HepG2 (cell line): ENCODE data around the gene ACE. TPM values are rescaled to one million over a fixed set of nuclear protein-coding genes. Genes with fewer than 3 reads are reported as not detected.
"Not testable (repeated sequence)": the region's sequence is repeated elsewhere in the genome, so short reads cannot be mapped to it uniquely, and the experiment has no call there.

Experiments used
- ATAC-seq: fragments of 200-7000 bp; cut with Tn5 transposase; 3 replicates; pipeline ENCODE4 v1.9.1; 2020; ENCODE audit warnings: mild to moderate bottlenecking, moderate library complexity
- BruUV-seq: library from RNA; stranded (reverse); fragments of 400-500 nt; replicated peaks from 2 replicates; lab custom pipeline; 2021; lab: Mats Ljungman, UMichigan
- CTCF ChIA-PET: fragments of 300-600 bp; formaldehyde crosslinking; extraction: SDS; loops from one replicate; lab custom pipeline; 2021; ENCODE audit warnings: low total read pairs, inconsistent platforms, low intra/inter-chr PET ratio; lab: Yijun Ruan, JAX
- POLR2A ChIA-PET: fragments of 350-600 bp; sonication (Branson Sonifier 250); formaldehyde crosslinking; loops from one replicate; lab custom pipeline; 2020; ENCODE audit warnings: antibody characterized with exemption, inconsistent platforms; lab: Yijun Ruan, JAX
- DNase-seq: peaks from one replicate; pipeline ENCODE4 v3.0.0-alpha.2; 2015; ENCODE audit warnings: low spot score
- FAIRE-seq: peaks from 3 replicates; lab custom pipeline; 2011; peaks lifted over from hg19 to GRCh38; lab: Jason Lieb, UNC
- H2AFZ ChIP-seq: one replicate; pipeline ENCODE4 v1.6.1; 2011; ENCODE audit warnings: low read length, inconsistent platforms
- H3K27ac ChIP-seq: fragments of 300-600 bp; 3 replicates; pipeline ENCODE4 v1.8.0; 2011; ENCODE audit warnings: mixed run types, mild to moderate bottlenecking, mixed read lengths, low read length, inconsistent platforms; ENCODE audit not compliant: insufficient read depth; ENCODE audit errors: extremely low read length
- H3K27me3 ChIP-seq, 2 experiments: fragments of 200-600 bp in 1 of 2; 2 replicates in 1 of 2; 3 replicates in 1 of 2; pipeline versions ENCODE4 v1.6.0 to v1.8.0; 2011; ENCODE audit warnings: low read length in 2 of 2, mild to moderate bottlenecking in 2 of 2, moderate library complexity in 2 of 2, inconsistent platforms in 1 of 2; ENCODE audit not compliant: insufficient read depth in 2 of 2, control insufficient read depth in 1 of 2
- H3K36me3 ChIP-seq, 2 experiments: fragments of 200-600 bp in 1 of 2; replicated peaks in 1 of 2; 2 replicates in 1 of 2; 3 replicates in 1 of 2; pipeline versions ENCODE4 v1.5.1 to v1.8.0; 2011; ENCODE audit warnings: low read length in 2 of 2, inconsistent platforms in 1 of 2; ENCODE audit not compliant: insufficient read depth in 2 of 2, control insufficient read depth in 1 of 2
- H3K4me1 ChIP-seq: 2 replicates; pipeline ENCODE4 v1.5.1; 2012; ENCODE audit warnings: low read length, inconsistent platforms; ENCODE audit not compliant: insufficient read depth
- H3K4me2 ChIP-seq: 2 replicates; pipeline ENCODE4 v1.6.0; 2011; ENCODE audit warnings: low read depth, low read length, inconsistent platforms
- H3K4me3 ChIP-seq, 3 experiments: fragments of 200-600 bp in 1 of 3; sonication (generic), shearing (Covaris generic) in 1 of 3; replicated peaks in 1 of 3; 2 replicates each; pipeline ENCODE4 v1.5.1; 2011 to 2016; ENCODE audit warnings: low read length in 3 of 3, inconsistent platforms in 2 of 3, low read depth in 2 of 3, mild to moderate bottlenecking in 2 of 3, control low read depth in 1 of 3, mixed read lengths in 1 of 3; ENCODE audit not compliant: insufficient read depth in 1 of 3
- H3K79me2 ChIP-seq: one replicate; pipeline ENCODE4 v1.6.1; 2011; ENCODE audit warnings: low read length, inconsistent platforms; ENCODE audit not compliant: insufficient read depth
- H3K9ac ChIP-seq: 2 replicates; pipeline ENCODE4 v1.6.0; 2011; ENCODE audit warnings: mild to moderate bottlenecking, low read depth, low read length, inconsistent platforms; ENCODE audit not compliant: insufficient read depth
- H3K9me3 ChIP-seq: 2 replicates; pipeline ENCODE4 v1.5.1; 2012; ENCODE audit warnings: mild to moderate bottlenecking, low read length
- H4K20me1 ChIP-seq: 2 replicates; pipeline ENCODE4 v1.6.0; 2011; ENCODE audit warnings: inconsistent platforms, mild to moderate bottlenecking, low read length, moderate library complexity; ENCODE audit not compliant: insufficient read depth
- ARID4A ChIP-seq: sonication (generic); formaldehyde crosslinking; IDR thresholded peaks from 2 replicates; pipeline ENCODE4 v1.5.0; 2020; ENCODE audit warnings: mild to moderate bottlenecking, missing genetic modification reagents, borderline replicate concordance
- BRD4 ChIP-seq: sonication (generic); formaldehyde crosslinking; IDR thresholded peaks from 2 replicates; pipeline ENCODE4 v1.4.0; 2020; ENCODE audit warnings: missing genetic modification reagents
- HNRNPL ChIP-seq: fragments of 200-400 bp; formaldehyde crosslinking; IDR thresholded peaks from 2 replicates; pipeline ENCODE4 v1.6.1; 2017; ENCODE audit warnings: mild to moderate bottlenecking, low read depth, low read length
- ISL2 ChIP-seq: sonication (generic); formaldehyde crosslinking; IDR thresholded peaks from 2 replicates; pipeline ENCODE4 v1.5.0; 2020; ENCODE audit warnings: missing genetic modification reagents
- MIER2 ChIP-seq: IDR thresholded peaks from 2 replicates; pipeline ENCODE4 v1.6.1; 2016; ENCODE audit warnings: missing biosample characterization, missing genetic modification reagents
- PTBP1 ChIP-seq: fragments of 200-400 bp; formaldehyde crosslinking; IDR thresholded peaks from 2 replicates; pipeline ENCODE4 v1.6.1; 2018; ENCODE audit warnings: low read length, low read depth; ENCODE audit not compliant: poor library complexity, severe bottlenecking
- RAD21 ChIP-seq: fragments of 450-650 bp; formaldehyde crosslinking; IDR thresholded peaks from 2 replicates; pipeline ENCODE4 v1.5.0; 2020; ENCODE audit warnings: mild to moderate bottlenecking
- SYNCRIP ChIP-seq: fragments of 200-400 bp; formaldehyde crosslinking; IDR thresholded peaks from 2 replicates; pipeline ENCODE4 v1.6.1; 2018; ENCODE audit warnings: mild to moderate bottlenecking, low read depth, low read length; ENCODE audit not compliant: insufficient read depth
- ZNF180 ChIP-seq: sonication (generic); formaldehyde crosslinking; IDR thresholded peaks from 2 replicates; pipeline ENCODE4 v1.4.0; 2020; ENCODE audit warnings: low read depth, missing genetic modification reagents, borderline replicate concordance
- ZNF282 ChIP-seq: fragments of 450-650 bp; IDR thresholded peaks from 2 replicates; pipeline ENCODE4 v1.6.1; 2018; ENCODE audit not compliant: partially characterized antibody
- ZNF430 ChIP-seq: sonication (generic); formaldehyde crosslinking; IDR thresholded peaks from 2 replicates; pipeline ENCODE4 v1.9.0; 2021; ENCODE audit warnings: mild to moderate bottlenecking, missing genetic modification reagents
- ZSCAN21 ChIP-seq: sonication (generic); formaldehyde crosslinking; IDR thresholded peaks from 2 replicates; pipeline ENCODE4 v1.8.0; 2022; ENCODE audit warnings: mild to moderate bottlenecking, missing genetic modification reagents, moderate library complexity, borderline replicate concordance
- WGBS: methylation state at CpG from one replicate; pipeline ENCODE4 v1.1.6; 2017; ENCODE audit warnings: low lambda C conversion rate; 5-methylcytosine and 5-hydroxymethylcytosine counted together
- in situ Hi-C: cut with HindIII; loops from 2 replicates; pipeline ENCODE4 v1.10.0; 2017; ENCODE audit warnings: low pct_unique_long_range_greater_than_20kb; ENCODE audit not compliant: extremely low pct_ligation_motif_present
- intact Hi-C: fragments of 100-400 bp; cut with micrococcal nuclease; formaldehyde crosslinking; loops from one replicate; pipeline ENCODE4 v1.10.0; 2022; ENCODE audit not compliant: unreplicated experiment
- polyA plus RNA-seq, 8 experiments: library from polyadenylated mRNA; depleted of rRNA in 3 of 8; stranded (reverse) in 7 of 8; unstranded in 1 of 8; fragments of >200 nt; fragmentation: Illumina TruSeq in 4 of 8; extraction: Trizol in 4 of 8; gene quantifications; 2 replicates each; pipeline versions ENCODE4 v1.2.1 to v1.2.3, GENCODE V29; 2011 to 2016; ENCODE audit warnings: low read depth in 4 of 8, missing spikeins in 1 of 8, mixed read lengths in 1 of 8; ENCODE audit not compliant: insufficient read depth in 1 of 8
- total RNA-seq, 5 experiments: library from RNA; depleted of rRNA; stranded (reverse); fragments of >200 nt; fragmentation: Illumina TruSeq; extraction: Trizol; gene quantifications; 2 replicates each; pipeline ENCODE4 v1.2.3, GENCODE V29; 2016; ENCODE audit warnings: low read depth in 1 of 5

The ACE gene
- total and polyA plus RNA-seq, 2 of the 13 experiments (the other 11 are each of a cell fraction or from before 2014, with no cell fraction given): 0.08 to 0.13 TPM

GRCh38 chr17:63452962-63453551 is 23.8 kb upstream of the ACE start:
- whole genome bisulfite sequencing: 0% methylated on average over 7 of the region's 7 CpGs
- no peak overlapping the region for H3K27ac ChIP-seq
- ChIA-PET POLR2A (no interaction called here), CTCF (no interaction called here)
- ATAC-seq (peak; percentile 43), DNase-seq (no peak), FAIRE-seq (no peak)
- intact Hi-C loops: no loop called here
- H3K9me3 ChIP-seq: no peaks in the 10 kb centered on the region
- in situ Hi-C loops: no loop called here
- peaks cover 8 to 34% of the 10 kb centered on the region in 2 experiments; a peak in 3 of 5 replicates for H3K27me3 ChIP-seq
- H2AFZ ChIP-seq: no peak overlapping the region
- H4K20me1 ChIP-seq: no peaks in the 10 kb centered on the region
- peaks cover 9% of the 10 kb centered on the region; the same call in 1 of the 2 replicates for H3K4me1 ChIP-seq
- H3K36me3 ChIP-seq: no peaks in the 10 kb centered on the region
- 0 out of 2 replicates have a peak overlapping the region, but pooled peaks have one; percentile 18 for H3K4me2 ChIP-seq
- H3K79me2 ChIP-seq: no peaks in the 10 kb centered on the region
- no TSS peak for BruUV-seq
- TF ChIP-seq ZSCAN21 (CRISPR knock-in tag) (no peak), SYNCRIP (no peak), HNRNPL (no peak), PTBP1 (no peak), MIER2 (CRISPR knock-in tag) (no peak), ISL2 (CRISPR knock-in tag) (no peak), ZNF180 (CRISPR knock-in tag) (no peak), ZNF430 (CRISPR knock-in tag) (no peak), BRD4 (CRISPR knock-in tag) (no peak), ZNF282 (no peak), RAD21 (CRISPR knock-in tag) (no peak), ARID4A (no peak)
- H3K9ac ChIP-seq: no peak overlapping the region
- H3K4me3 ChIP-seq: no peak overlapping the region

- Histone ChIP-seq H3K4me1 (peaks cover 17% of the 10 kb centered on the region), H3K27me3 (peaks cover 8 to 31% of the 10 kb centered on the region in 2 experiments; a peak in 4 of 5 replicates)
- BruUV-seq, ATAC-seq, H3K4me3 ChIP-seq, H3K79me2 ChIP-seq, H4K20me1 ChIP-seq, intact Hi-C loops, CTCF ChIA-PET, DNase-seq, H3K36me3 ChIP-seq, H2AFZ ChIP-seq, POLR2A ChIA-PET, H3K9me3 ChIP-seq, H3K27ac ChIP-seq, H3K4me2 ChIP-seq, H3K9ac ChIP-seq, in situ Hi-C loops, FAIRE-seq: not testable (repeated sequence)
- WGBS: 29% methylated on average over 6 of the region's 6 CpGs
These were observed 22.5 kb upstream of the ACE start for GRCh38 chr17:63454357-63454756.
